ENCODE data around the gene NSUN5. TPM values are rescaled to one million over a fixed set of nuclear protein-coding genes. Genes with fewer than 3 reads are reported as not detected.

Gene NSUN5
- 2.3 and 2.5 TPM in 2 replicates for polyA plus RNA-seq

DNA sequence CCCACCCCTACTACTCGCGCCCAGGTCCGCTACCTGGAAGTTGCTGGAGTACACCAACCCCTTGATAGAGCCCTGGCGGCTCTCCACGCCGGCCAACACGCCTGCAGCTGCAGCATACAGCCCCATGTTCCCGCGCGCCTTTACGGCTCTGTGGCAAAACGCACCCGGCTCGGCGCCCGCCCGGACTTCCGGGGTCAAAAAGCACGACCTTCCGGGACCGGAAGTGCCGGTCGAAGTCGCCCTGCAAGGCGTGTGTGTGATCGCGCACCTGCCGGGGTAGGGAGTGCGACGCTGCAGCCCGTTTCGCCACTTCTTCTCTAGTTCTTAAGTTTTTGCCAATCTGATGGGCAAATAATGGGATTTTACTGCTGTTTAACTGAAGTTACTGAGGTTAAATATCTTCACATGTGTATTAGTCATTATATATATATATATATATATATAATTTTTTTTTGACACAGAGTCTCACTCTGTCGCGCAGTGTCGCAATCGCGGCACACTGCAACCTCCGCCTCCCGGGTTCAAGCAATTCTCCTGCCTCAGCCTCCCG is at the start of gene NSUN5:
TSS of gene NSUN5 (minus strand) at position 162 of the 550 bp plus-strand sequence. CDS start at position 126, 36 bp downstream.

GRCh38 chr7:73327922-73328321 is 19.3 kb upstream of the NSUN5 start, which contains the start of the genes FKBP6 and TRIM50:
FKBP6 (plus strand) TSS chr7:73328161; CDS start chr7:73328429, 268 bp downstream.
TRIM50 (minus strand) TSS chr7:73328082; CDS start chr7:73324787, 3,295 bp downstream.

Other genes starting within 250 kb of the NSUN5 start
- 1.4 and 2.2 TPM in 2 replicates for gene SPDYE9, start 222.8 kb downstream of the NSUN5 start, polyA plus RNA-seq
- gene TRIM50, start 19.3 kb upstream of the NSUN5 start, polyA plus RNA-seq, result not detected in 2 replicates
- not detected in 2 replicates for gene FKBP6, start 19.3 kb upstream of the NSUN5 start, polyA plus RNA-seq
- not detected in 2 replicates for gene FZD9, start 125.0 kb upstream of the NSUN5 start, polyA plus RNA-seq
- 8.4 and 10.1 TPM in 2 replicates for gene BAZ1B, start 213.5 kb upstream of the NSUN5 start, polyA plus RNA-seq
- gene BCL7B, start 248.9 kb upstream of the NSUN5 start, polyA plus RNA-seq, result 13.1 and 16.4 TPM in 2 replicates

Data from Purkinje cell (primary cell).